Measurements from ENCODE around the gene UBE2A.

Gene UBE2A

GRCh38 chrX:119574394-119575266 is at the start of gene UBE2A:
Gene UBE2A (plus strand): TSS chrX:119574563. CDS start chrX:119574712, 149 bp downstream.
- DNase-seq: peak; percentile 87

GRCh38 chrX:119529345-119530276 is 44.8 kb upstream of the UBE2A start:
- no peak for DNase-seq

- no peak for DNase-seq
Measured at GRCh38 chrX:119537487-119537886, 36.9 kb upstream of the UBE2A start.

GRCh38 chrX:119539872-119540271 is 34.5 kb upstream of the UBE2A start:
- DNase-seq: no peak

GRCh38 chrX:119541188-119541587 is 33.2 kb upstream of the UBE2A start:
- no peak for DNase-seq

- no peak for DNase-seq
Measured at GRCh38 chrX:119549327-119550016, 24.9 kb upstream of the UBE2A start.

- no peak for DNase-seq
Measured at GRCh38 chrX:119552508-119552907, 21.9 kb upstream of the UBE2A start.

GRCh38 chrX:119565107-119565663 is 9.2 kb upstream of the UBE2A start, which contains the start of gene STEEP1:
Gene STEEP1 (minus strand): TSS chrX:119565409. CDS start chrX:119565355, 54 bp downstream.
- DNase-seq: peak; percentile 90

GRCh38 chrX:119570351-119570835 is 4.0 kb upstream of the UBE2A start:
- no peak for DNase-seq

GRCh38 chrX:119573222-119573621 is 1.1 kb upstream of the UBE2A start:
- no peak for DNase-seq

GRCh38 chrX:119573840-119574393 is 446 bp upstream of the UBE2A start:
- DNase-seq: peak; percentile 35

- no peak for DNase-seq
Measured at GRCh38 chrX:119579414-119579813, 5.1 kb downstream of the UBE2A start.

- no peak for DNase-seq
Measured at GRCh38 chrX:119583431-119584059, 9.2 kb downstream of the UBE2A start.

GRCh38 chrX:119589810-119590209 is 15.4 kb downstream of the UBE2A start:
- no peak for DNase-seq

- no peak for DNase-seq
Measured at GRCh38 chrX:119602701-119603255, 28.4 kb downstream of the UBE2A start.

- DNase-seq: peak; percentile 7
Measured at GRCh38 chrX:119604766-119605463, 30.6 kb downstream of the UBE2A start.

- DNase-seq: peak; percentile 51
Measured at GRCh38 chrX:119605464-119606279, 31.3 kb downstream of the UBE2A start.

GRCh38 chrX:119606280-119607017 is 32.1 kb downstream of the UBE2A start, which contains the start of gene NKRF:
Gene NKRF (minus strand): TSS chrX:119606424.
- DNase-seq: peak; percentile 90

GRCh38 chrX:119607018-119607389 is 32.6 kb downstream of the UBE2A start:
- no peak for DNase-seq

Measured in NCI-H146 (cell line).